Measurements from ENCODE around the gene GRB14.

GRCh38 chr2:164554487-164554886, 66.8 kb downstream of the GRB14 start:
- TF ChIP-seq, protein P1, sequence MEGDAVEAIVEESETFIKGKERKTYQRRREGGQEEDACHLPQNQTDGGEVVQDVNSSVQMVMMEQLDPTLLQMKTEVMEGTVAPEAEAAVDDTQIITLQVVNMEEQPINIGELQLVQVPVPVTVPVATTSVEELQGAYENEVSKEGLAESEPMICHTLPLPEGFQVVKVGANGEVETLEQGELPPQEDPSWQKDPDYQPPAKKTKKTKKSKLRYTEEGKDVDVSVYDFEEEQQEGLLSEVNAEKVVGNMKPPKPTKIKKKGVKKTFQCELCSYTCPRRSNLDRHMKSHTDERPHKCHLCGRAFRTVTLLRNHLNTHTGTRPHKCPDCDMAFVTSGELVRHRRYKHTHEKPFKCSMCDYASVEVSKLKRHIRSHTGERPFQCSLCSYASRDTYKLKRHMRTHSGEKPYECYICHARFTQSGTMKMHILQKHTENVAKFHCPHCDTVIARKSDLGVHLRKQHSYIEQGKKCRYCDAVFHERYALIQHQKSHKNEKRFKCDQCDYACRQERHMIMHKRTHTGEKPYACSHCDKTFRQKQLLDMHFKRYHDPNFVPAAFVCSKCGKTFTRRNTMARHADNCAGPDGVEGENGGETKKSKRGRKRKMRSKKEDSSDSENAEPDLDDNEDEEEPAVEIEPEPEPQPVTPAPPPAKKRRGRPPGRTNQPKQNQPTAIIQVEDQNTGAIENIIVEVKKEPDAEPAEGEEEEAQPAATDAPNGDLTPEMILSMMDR (IDR thresholded peaks at IDR 0.05), result no peak
- no peak for TF ChIP-seq POLR2A (IDR thresholded peaks at IDR 0.05)

All from tibial nerve (tissue), 3 donors.